ENCODE measurements around the gene PWWP2B.

PWWP2B gene

GRCh38 chr10:132422903-132423825 is 26.2 kb downstream of the PWWP2B start:
- DNase-seq = no peak
- H3K27me3 Mint-ChIP-seq (ENCODE audit: low read depth, poor library complexity) = peaks cover 4% of the 10 kb centered on the region
- peak overlapping the region; percentile 64 for H3K4me3 Mint-ChIP-seq
- no peaks in the 10 kb centered on the region for H3K36me3 Mint-ChIP-seq (ENCODE audit: low read depth)
- TF ChIP-seq, protein P1, sequence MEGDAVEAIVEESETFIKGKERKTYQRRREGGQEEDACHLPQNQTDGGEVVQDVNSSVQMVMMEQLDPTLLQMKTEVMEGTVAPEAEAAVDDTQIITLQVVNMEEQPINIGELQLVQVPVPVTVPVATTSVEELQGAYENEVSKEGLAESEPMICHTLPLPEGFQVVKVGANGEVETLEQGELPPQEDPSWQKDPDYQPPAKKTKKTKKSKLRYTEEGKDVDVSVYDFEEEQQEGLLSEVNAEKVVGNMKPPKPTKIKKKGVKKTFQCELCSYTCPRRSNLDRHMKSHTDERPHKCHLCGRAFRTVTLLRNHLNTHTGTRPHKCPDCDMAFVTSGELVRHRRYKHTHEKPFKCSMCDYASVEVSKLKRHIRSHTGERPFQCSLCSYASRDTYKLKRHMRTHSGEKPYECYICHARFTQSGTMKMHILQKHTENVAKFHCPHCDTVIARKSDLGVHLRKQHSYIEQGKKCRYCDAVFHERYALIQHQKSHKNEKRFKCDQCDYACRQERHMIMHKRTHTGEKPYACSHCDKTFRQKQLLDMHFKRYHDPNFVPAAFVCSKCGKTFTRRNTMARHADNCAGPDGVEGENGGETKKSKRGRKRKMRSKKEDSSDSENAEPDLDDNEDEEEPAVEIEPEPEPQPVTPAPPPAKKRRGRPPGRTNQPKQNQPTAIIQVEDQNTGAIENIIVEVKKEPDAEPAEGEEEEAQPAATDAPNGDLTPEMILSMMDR (IDR thresholded peaks at IDR 0.05) = no peak
- H3K4me1 Mint-ChIP-seq = peaks cover 45% of the 10 kb centered on the region
- peak overlapping the region; percentile 91 for H3K27ac Mint-ChIP-seq
- H3K9me3 Mint-ChIP-seq = no peaks in the 10 kb centered on the region

- TF ChIP-seq, protein P1 (IDR thresholded peaks at IDR 0.05) = no peak
- Mint-ChIP-seq H3K4me1 (peaks cover 34% of the 10 kb centered on the region), H3K27ac (peak overlapping the region; percentile 16), H3K36me3 (ENCODE audit: low read depth) (no peaks in the 10 kb centered on the region), H3K4me3 (no peak overlapping the region), H3K27me3 (ENCODE audit: low read depth, poor library complexity) (peaks cover 4% of the 10 kb centered on the region), H3K9me3 (no peaks in the 10 kb centered on the region)
- DNase-seq = no peak
Observed at GRCh38 chr10:132423966-132424861, 27.2 kb downstream of the PWWP2B start.

- H3K36me3 Mint-ChIP-seq (ENCODE audit: low read depth) = no peaks in the 10 kb centered on the region
- peaks cover 38% of the 10 kb centered on the region for H3K4me1 Mint-ChIP-seq
- H3K9me3 Mint-ChIP-seq = no peaks in the 10 kb centered on the region
- peaks cover 4% of the 10 kb centered on the region for H3K27me3 Mint-ChIP-seq (ENCODE audit: low read depth, poor library complexity)
- no peak overlapping the region for H3K4me3 Mint-ChIP-seq
- no peak overlapping the region for H3K27ac Mint-ChIP-seq
- DNase-seq = no peak
- TF ChIP-seq, protein P1 (IDR thresholded peaks at IDR 0.05) = no peak
Observed at GRCh38 chr10:132425029-132425756, 28.2 kb downstream of the PWWP2B start.

DNA sequence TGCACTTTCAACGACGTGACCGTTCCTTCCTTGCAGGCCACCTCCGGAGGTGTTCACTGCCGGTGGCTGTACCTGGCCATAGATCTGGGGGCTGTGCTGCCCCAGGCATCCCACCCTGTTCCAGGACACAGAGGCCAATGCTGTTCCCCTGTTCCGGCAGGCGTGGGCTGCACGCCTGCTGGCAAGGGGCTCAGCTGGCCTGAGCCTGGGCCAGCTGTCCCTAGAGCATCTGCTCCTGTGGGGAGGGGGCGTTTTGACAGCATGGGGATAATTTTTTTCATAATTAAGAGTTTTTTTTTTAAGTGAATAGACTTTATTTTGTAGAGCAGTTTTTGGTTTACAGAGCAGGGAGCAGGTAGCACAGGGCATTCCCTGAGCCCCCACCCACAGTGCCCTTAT is 28.8 kb downstream of the PWWP2B start:
- no peaks in the 10 kb centered on the region for H3K9me3 Mint-ChIP-seq
- TF ChIP-seq, protein P1 (IDR thresholded peaks at IDR 0.05) = no peak
- no peak overlapping the region for H3K4me3 Mint-ChIP-seq
- H3K4me1 Mint-ChIP-seq = peaks cover 40% of the 10 kb centered on the region
- peaks cover 4% of the 10 kb centered on the region for H3K27me3 Mint-ChIP-seq (ENCODE audit: low read depth, poor library complexity)
- no peaks in the 10 kb centered on the region for H3K36me3 Mint-ChIP-seq (ENCODE audit: low read depth)
- DNase-seq = no peak
- H3K27ac Mint-ChIP-seq = no peak overlapping the region

- Mint-ChIP-seq H3K9me3 (no peaks in the 10 kb centered on the region), H3K4me1 (peaks cover 33% of the 10 kb centered on the region), H3K36me3 (ENCODE audit: low read depth) (no peaks in the 10 kb centered on the region), H3K27me3 (ENCODE audit: low read depth, poor library complexity) (peaks cover 4% of the 10 kb centered on the region), H3K27ac (no peak overlapping the region), H3K4me3 (no peak overlapping the region)
- DNase-seq = no peak
- TF ChIP-seq, protein P1 (IDR thresholded peaks at IDR 0.05) = no peak
Observed at GRCh38 chr10:132427006-132427771, 30.2 kb downstream of the PWWP2B start.

Data from nephron progenitor cell (in vitro differentiated cells).